ENCODE results near the gene FAM118B. TPM values are rescaled to one million over a fixed set of nuclear protein-coding genes. Genes with fewer than 3 reads are reported as not detected.
A peak's percentile ranks its signal among the peaks of the same experiment; 100 is the strongest.

The FAM118B gene
- total RNA-seq, 2 donors from 2014 or later = 11.1 to 13.2 TPM

DNA sequence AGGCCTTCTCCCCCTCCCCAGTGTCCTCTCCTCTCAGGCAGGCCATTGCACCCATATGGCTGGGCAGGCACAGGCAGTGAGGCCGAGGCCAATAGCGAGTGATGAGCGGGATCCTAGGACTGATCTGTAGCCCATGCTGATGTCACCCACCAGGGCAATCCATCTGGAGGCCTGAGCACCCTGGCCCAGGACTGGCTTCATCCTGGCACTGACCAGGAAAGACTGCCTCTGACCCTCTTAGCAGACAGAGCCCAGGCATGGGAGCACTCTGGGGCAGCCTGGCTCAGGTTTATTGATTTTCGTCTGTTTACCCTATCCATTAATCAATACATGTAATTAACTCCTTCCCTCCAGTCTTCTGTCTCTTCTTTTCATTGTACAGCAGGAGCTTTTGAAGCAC is 66.2 kb downstream of the FAM118B start:
- Mint-ChIP-seq H3K4me3 (no peak overlapping the region), H3K9me3 (no peaks in the 10 kb centered on the region), H3K4me1 (ENCODE audit: low read depth) (peaks cover 26% of the 10 kb centered on the region), H3K36me3 (ENCODE audit: insufficient read depth in 2 of 2) (peaks cover 7 to 15% of the 10 kb centered on the region in 2 donors), H3K27ac (no peak overlapping the region), H3K27me3 (ENCODE audit: low read depth) (peaks cover 8% of the 10 kb centered on the region)
- ATAC-seq (replicated peaks in 1 of 2) (no peak), DNase-seq (no peak)

GRCh38 chr11:126279191-126279590 is 67.6 kb downstream of the FAM118B start:
- Mint-ChIP-seq H3K4me1 (ENCODE audit: low read depth) (peaks cover 36% of the 10 kb centered on the region), H3K4me3 (no peak overlapping the region)

DNA sequence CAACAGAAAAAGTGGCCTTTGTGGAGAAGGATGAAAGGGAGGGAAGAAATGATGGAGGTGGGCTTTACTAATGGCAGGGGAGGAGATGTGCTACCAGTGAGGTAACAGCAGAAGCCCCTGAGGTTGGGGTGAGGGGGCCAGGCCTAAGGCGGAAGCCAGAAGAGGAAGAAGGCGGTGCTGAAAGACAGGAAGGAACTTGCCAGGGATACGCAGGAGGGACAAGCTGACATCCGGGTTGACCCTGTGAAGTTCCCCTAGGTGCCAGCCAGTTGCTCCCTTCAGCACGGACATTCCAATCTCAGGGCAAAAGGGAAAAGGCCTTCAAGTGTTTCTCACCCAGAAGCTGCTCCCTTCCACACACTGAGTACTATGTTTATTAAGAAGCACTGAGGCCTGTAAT is 69.0 kb downstream of the FAM118B start:
- H3K4me3 Mint-ChIP-seq = no peak overlapping the region
- H3K9me3 Mint-ChIP-seq = no peaks in the 10 kb centered on the region
- H3K27ac Mint-ChIP-seq = no peak overlapping the region
- H3K36me3 Mint-ChIP-seq (ENCODE audit: insufficient read depth in 2 of 2) = peaks cover 9 to 15% of the 10 kb centered on the region in 2 donors
- peaks cover 8% of the 10 kb centered on the region for H3K27me3 Mint-ChIP-seq (ENCODE audit: low read depth)
- ATAC-seq (replicated peaks in 1 of 2) (no peak), DNase-seq (no peak)
- peaks cover 50% of the 10 kb centered on the region for H3K4me1 Mint-ChIP-seq (ENCODE audit: low read depth)

More at GRCh38 chr11:126279191-126279590, 67.6 kb downstream of the FAM118B start:
- no peak overlapping the region for H3K27ac Mint-ChIP-seq
- peaks cover 8% of the 10 kb centered on the region for H3K27me3 Mint-ChIP-seq (ENCODE audit: low read depth)
- no peaks in the 10 kb centered on the region for H3K9me3 Mint-ChIP-seq
- ATAC-seq (replicated peaks in 1 of 2) (no peak), DNase-seq (no peak)
- H3K36me3 Mint-ChIP-seq (ENCODE audit: insufficient read depth in 2 of 2) = peaks cover 10 to 18% of the 10 kb centered on the region in 2 donors

GRCh38 chr11:126281245-126281644 is 69.7 kb downstream of the FAM118B start:
- H3K4me1 Mint-ChIP-seq (ENCODE audit: low read depth) = peaks cover 49% of the 10 kb centered on the region
- H3K9me3 Mint-ChIP-seq = no peaks in the 10 kb centered on the region
- peaks cover 6 to 10% of the 10 kb centered on the region in 2 donors for H3K36me3 Mint-ChIP-seq (ENCODE audit: insufficient read depth in 2 of 2)
- H3K27me3 Mint-ChIP-seq (ENCODE audit: low read depth) = peaks cover 8% of the 10 kb centered on the region
- no peak overlapping the region for H3K27ac Mint-ChIP-seq
- peak overlapping the region; percentile 97 to 98 for H3K4me3 Mint-ChIP-seq
- ATAC-seq (replicated peaks in 1 of 2) (no peak), DNase-seq (no peak)

DNA sequence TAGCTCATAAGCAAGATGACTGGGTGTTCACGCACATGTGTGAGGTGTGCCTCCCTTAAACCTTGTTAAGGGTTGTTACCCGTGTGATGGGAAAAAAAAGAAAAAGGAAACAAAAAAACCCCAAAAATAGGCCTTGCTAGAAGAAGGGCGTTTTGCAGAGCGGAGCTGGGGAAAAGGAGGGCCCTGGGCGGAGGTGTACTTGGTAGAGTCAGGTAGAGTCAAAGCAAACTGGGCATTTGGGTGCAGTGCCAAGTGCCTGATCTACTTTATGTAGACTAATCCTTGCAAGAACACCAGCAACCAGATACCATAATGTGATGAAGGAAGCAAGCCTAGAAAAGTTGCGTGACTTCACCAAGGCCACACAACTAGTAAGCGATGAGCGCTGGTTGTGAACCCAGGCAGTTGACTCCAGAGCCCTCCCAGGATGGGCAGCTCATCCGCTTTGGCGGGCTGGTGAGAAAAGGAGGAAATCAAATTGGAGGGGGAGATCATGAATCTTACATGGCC is 70.1 kb downstream of the FAM118B start:
- Mint-ChIP-seq H3K4me1 (ENCODE audit: low read depth) (peaks cover 49% of the 10 kb centered on the region), H3K27me3 (ENCODE audit: low read depth) (peaks cover 8% of the 10 kb centered on the region), H3K27ac (peak overlapping the region; percentile 97), H3K36me3 (ENCODE audit: insufficient read depth in 2 of 2) (peaks cover 6 to 10% of the 10 kb centered on the region in 2 donors), H3K9me3 (no peaks in the 10 kb centered on the region), H3K4me3 (peak overlapping the region; percentile 97 to 98)
- no peak for ATAC-seq (replicated peaks in 1 of 2)
- no peak for DNase-seq

GRCh38 chr11:126282361-126282735 is 70.8 kb downstream of the FAM118B start:
- H3K9me3 Mint-ChIP-seq = no peaks in the 10 kb centered on the region
- H3K36me3 Mint-ChIP-seq (ENCODE audit: insufficient read depth in 2 of 2) = peaks cover 6 to 9% of the 10 kb centered on the region in 2 donors
- ATAC-seq (replicated peaks in 1 of 2) (peak; percentile 27 to 28), DNase-seq (peak; percentile 35 to 41)
- peak overlapping the region; percentile 97 to 98 for H3K4me3 Mint-ChIP-seq
- peak overlapping the region; percentile 97 for H3K27ac Mint-ChIP-seq
- H3K4me1 Mint-ChIP-seq (ENCODE audit: low read depth) = peaks cover 49% of the 10 kb centered on the region
- H3K27me3 Mint-ChIP-seq (ENCODE audit: low read depth) = peaks cover 8% of the 10 kb centered on the region

DNA sequence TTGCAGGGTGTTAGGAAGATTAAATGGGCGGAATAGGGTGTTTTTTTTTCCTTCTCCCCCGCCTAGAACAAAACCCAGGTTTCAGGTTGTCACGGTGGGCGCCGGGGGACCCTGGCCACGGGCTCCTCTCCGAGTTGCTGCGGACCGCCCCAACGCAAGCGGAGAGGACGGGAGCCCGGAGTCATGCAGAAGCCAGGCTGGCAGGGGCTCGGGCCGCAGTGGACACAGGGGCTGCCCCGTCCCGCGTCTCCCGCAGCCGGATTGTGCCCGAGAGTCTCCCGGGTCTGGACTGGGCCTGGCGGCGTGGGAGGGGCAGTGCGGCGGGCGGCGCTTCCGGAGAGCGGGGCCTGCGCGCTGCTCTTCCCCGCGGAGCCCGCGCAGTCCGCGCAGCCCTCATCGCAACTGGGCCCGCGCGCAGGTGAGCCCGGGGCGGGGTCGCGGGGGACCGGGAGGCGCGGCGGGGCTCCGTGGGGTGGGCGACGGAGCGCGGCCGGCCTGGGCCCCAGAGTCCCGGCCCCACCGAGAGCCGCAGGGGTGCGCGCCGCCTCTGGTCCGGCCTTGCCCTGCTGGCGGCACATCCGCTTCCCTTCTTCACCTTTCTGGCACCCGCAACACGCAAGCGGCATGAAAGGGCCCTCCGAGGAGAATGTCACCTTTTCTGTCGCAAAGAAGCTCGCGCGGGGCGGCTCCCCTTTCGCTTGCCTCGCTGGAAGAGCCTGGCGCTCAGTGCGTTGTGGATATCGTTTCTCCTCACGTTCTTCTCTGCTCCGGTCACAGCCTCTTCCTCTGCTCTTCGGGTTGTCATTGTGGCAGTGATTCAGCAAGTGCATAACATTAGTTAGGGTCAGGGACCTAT is 71.4 kb downstream of the FAM118B start, which contains the start of gene TIRAP:
Gene TIRAP (plus strand): TSS at position 358 of the 856 bp plus-strand sequence. CDS start 7,802 bp downstream, outside the sequence.
- peaks cover 52% of the 10 kb centered on the region for H3K4me1 Mint-ChIP-seq (ENCODE audit: low read depth)
- ATAC-seq (replicated peaks in 1 of 2) (peak; percentile 76 to 82), DNase-seq (peak; percentile 73 to 74)
- peaks cover 8% of the 10 kb centered on the region for H3K27me3 Mint-ChIP-seq (ENCODE audit: low read depth)
- peaks cover 5 to 6% of the 10 kb centered on the region in 2 donors for H3K36me3 Mint-ChIP-seq (ENCODE audit: insufficient read depth in 2 of 2)
- peak within 1 kb of the TSS; percentile 97 for H3K27ac Mint-ChIP-seq
- H3K4me3 Mint-ChIP-seq = peak within 1 kb of the TSS; percentile 97 to 98
- H3K9me3 Mint-ChIP-seq = no peaks in the 10 kb centered on the region

- DNase-seq = peak; percentile 89 to 90
- ATAC-seq (replicated peaks in 1 of 2) = peak; percentile 68
- H3K27me3 Mint-ChIP-seq (ENCODE audit: low read depth) = peaks cover 8% of the 10 kb centered on the region
- no peaks in the 10 kb centered on the region for H3K9me3 Mint-ChIP-seq
- peak overlapping the region; percentile 33 for H3K27ac Mint-ChIP-seq
- H3K36me3 Mint-ChIP-seq (ENCODE audit: insufficient read depth in 2 of 2) = peaks cover 4 to 6% of the 10 kb centered on the region in 2 donors
- H3K4me3 Mint-ChIP-seq = peak overlapping the region; percentile 97 to 98
- H3K4me1 Mint-ChIP-seq (ENCODE audit: low read depth) = peaks cover 57% of the 10 kb centered on the region
These were observed 73.2 kb downstream of the FAM118B start for GRCh38 chr11:126284829-126285228.

- Mint-ChIP-seq H3K36me3 (ENCODE audit: insufficient read depth in 2 of 2) (peaks cover 3 to 6% of the 10 kb centered on the region in 2 donors), H3K4me1 (ENCODE audit: low read depth) (peaks cover 37% of the 10 kb centered on the region), H3K27me3 (ENCODE audit: low read depth) (no peaks in the 10 kb centered on the region), H3K4me3 (no peak overlapping the region), H3K27ac (peak overlapping the region; percentile 24), H3K9me3 (no peaks in the 10 kb centered on the region)
- ATAC-seq (replicated peaks in 1 of 2) (no peak), DNase-seq (no peak)
These were observed 76.7 kb downstream of the FAM118B start for GRCh38 chr11:126288237-126288636.

- no peak overlapping the region for H3K4me3 Mint-ChIP-seq
- H3K9me3 Mint-ChIP-seq = no peaks in the 10 kb centered on the region
- H3K4me1 Mint-ChIP-seq (ENCODE audit: low read depth) = peaks cover 19% of the 10 kb centered on the region
- DNase-seq = no peak
- H3K27me3 Mint-ChIP-seq (ENCODE audit: low read depth) = no peaks in the 10 kb centered on the region
- no peak overlapping the region for H3K27ac Mint-ChIP-seq
- ATAC-seq (replicated peaks in 1 of 2) = no peak
- H3K36me3 Mint-ChIP-seq (ENCODE audit: insufficient read depth in 2 of 2) = peaks cover 4 to 5% of the 10 kb centered on the region in 2 donors
These were observed 79.3 kb downstream of the FAM118B start for GRCh38 chr11:126290887-126291286.

DNA sequence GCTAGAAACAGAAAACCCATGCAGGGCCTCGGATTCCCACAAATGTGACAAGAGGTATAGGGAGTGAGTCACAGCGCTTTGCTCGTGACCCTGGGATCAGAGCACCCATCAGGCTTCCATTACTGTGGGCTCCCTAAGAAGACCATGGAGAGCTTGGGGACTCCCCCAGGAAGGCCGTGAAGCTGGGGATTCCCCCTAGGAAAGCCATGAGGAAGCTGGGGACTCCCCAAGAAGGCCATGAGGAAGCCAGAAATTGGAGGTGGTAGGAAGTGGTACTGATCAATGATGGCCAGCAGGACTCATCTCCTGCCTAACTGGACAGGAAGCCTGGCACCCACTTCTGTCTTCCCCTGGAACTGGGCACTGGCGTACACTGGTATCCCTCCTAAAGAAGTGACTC is 82.1 kb downstream of the FAM118B start:
- no peak for ATAC-seq (replicated peaks in 1 of 2)

GRCh38 chr11:126297004-126297403 is 85.4 kb downstream of the FAM118B start:
- H3K27me3 Mint-ChIP-seq (ENCODE audit: low read depth) = no peaks in the 10 kb centered on the region
- H3K36me3 Mint-ChIP-seq (ENCODE audit: insufficient read depth in 2 of 2) = peaks cover 4 to 5% of the 10 kb centered on the region in 2 donors
- H3K4me3 Mint-ChIP-seq = no peak overlapping the region
- ATAC-seq (replicated peaks in 1 of 2) (no peak), DNase-seq (no peak)
- peak overlapping the region; percentile 17 for H3K27ac Mint-ChIP-seq
- H3K9me3 Mint-ChIP-seq = no peaks in the 10 kb centered on the region
- peaks cover 10% of the 10 kb centered on the region for H3K4me1 Mint-ChIP-seq (ENCODE audit: low read depth)

More for the DNA sequence above, 82.1 kb downstream of the FAM118B start:
- Mint-ChIP-seq H3K4me3 (no peak overlapping the region), H3K27ac (peak overlapping the region; percentile 18), H3K4me1 (ENCODE audit: low read depth) (peaks cover 10% of the 10 kb centered on the region), H3K9me3 (no peaks in the 10 kb centered on the region), H3K27me3 (ENCODE audit: low read depth) (no peaks in the 10 kb centered on the region), H3K36me3 (ENCODE audit: insufficient read depth in 2 of 2) (peaks cover 4 to 5% of the 10 kb centered on the region in 2 donors)
- DNase-seq = no peak
